ENCODE data around the gene NAA38. TPM values are rescaled to one million over a fixed set of nuclear protein-coding genes. Genes with fewer than 3 reads are reported as not detected.

Gene NAA38
- total and polyA plus RNA-seq, 10 donors: 51.0 to 185 (median 65.6) TPM

- TF ChIP-seq POLR2A (IDR thresholded peaks at IDR 0.05): no peak
- TF ChIP-seq CTCF (IDR thresholded peaks at IDR 0.05 in 8 of 11, conservative IDR thresholded peaks at IDR 0.05 in 3 of 11): no peak
- TF ChIP-seq POLR2AphosphoS5 (IDR thresholded peaks at IDR 0.05): no peak
- Histone ChIP-seq H3K4me3 (peak overlapping the region in 5 of 8 donors; percentile 72 to 86 (median 85)), H3K27ac (peak overlapping the region; percentile 57 to 100 (median 95)), H3K4me1 (peaks cover 45 to 91% (median 68%) of the 10 kb centered on the region in 6 donors), H3K9me3 (no peaks in the 10 kb centered on the region), H3K36me3 (peaks cover 0 to 17% (median 0%) of the 10 kb centered on the region in 6 donors), H3K27me3 (replicated peaks in 1 of 7) (no peaks in the 10 kb centered on the region)
- DNase-seq: no peak
- intact Hi-C loops (cut with DNase I; ENCODE audit: low total_unique reads): no loop called here
- WGBS, 5 donors: 10 to 20% (median 14%) methylated on average over 8 of the region's 8 CpGs
Measured at GRCh38 chr17:7837408-7838088, 19.8 kb downstream of the NAA38 start.

GRCh38 chr17:7836596-7837407, 20.6 kb downstream of the NAA38 start:
- Histone ChIP-seq H3K36me3 (peaks cover 0 to 17% (median 0%) of the 10 kb centered on the region in 6 donors), H3K4me3 (peak overlapping the region; percentile 72 to 86 (median 83)), H3K27ac (peak overlapping the region; percentile 88 to 100 (median 95)), H3K9me3 (no peaks in the 10 kb centered on the region), H3K4me1 (peaks cover 45 to 85% (median 65%) of the 10 kb centered on the region in 6 donors), H3K27me3 (replicated peaks in 1 of 7) (no peaks in the 10 kb centered on the region)
- WGBS, 5 donors: 2 to 4% (median 3%) methylated on average over 19 of the region's 19 CpGs
- peak in 2 of 3 donors; percentile 53 to 81 for TF ChIP-seq POLR2AphosphoS5 (IDR thresholded peaks at IDR 0.05)
- no peak for TF ChIP-seq CTCF (IDR thresholded peaks at IDR 0.05 in 8 of 11, conservative IDR thresholded peaks at IDR 0.05 in 3 of 11)
- TF ChIP-seq POLR2A (IDR thresholded peaks at IDR 0.05): peak in 1 of 3 donors; percentile 77
- intact Hi-C loops (cut with DNase I; ENCODE audit: low total_unique reads): no loop called here
- peak; percentile 90 for DNase-seq

GRCh38 chr17:7835814-7836595, 21.4 kb downstream of the NAA38 start:
- intact Hi-C loops (cut with DNase I; ENCODE audit: low total_unique reads): no loop called here
- Histone ChIP-seq H3K27me3 (replicated peaks in 1 of 7) (peaks cover 0 to 4% (median 0%) of the 10 kb centered on the region in 7 donors), H3K27ac (peak overlapping the region; percentile 88 to 100 (median 95)), H3K36me3 (peaks cover 0 to 17% (median 0%) of the 10 kb centered on the region in 6 donors), H3K4me1 (peaks cover 40 to 77% (median 58%) of the 10 kb centered on the region in 6 donors), H3K4me3 (peak overlapping the region; percentile 72 to 86 (median 83)), H3K9me3 (no peaks in the 10 kb centered on the region)
- DNase-seq: no peak
- TF ChIP-seq CTCF (IDR thresholded peaks at IDR 0.05 in 8 of 11, conservative IDR thresholded peaks at IDR 0.05 in 3 of 11) (peak in 1 of 11 experiments; percentile 6), POLR2A (IDR thresholded peaks at IDR 0.05) (peak in 1 of 3 donors; percentile 76), POLR2AphosphoS5 (IDR thresholded peaks at IDR 0.05) (peak in 2 of 3 donors; percentile 59 to 71)
- 0 to 1% (median 1%) methylated on average over 45 to 61 of the region's 61 CpGs for WGBS, 5 donors
